UCSD-AML1 (cell line): ENCODE results near the gene TLE3.
A peak's percentile ranks its signal among the peaks of the same experiment; 100 is the strongest.

ENCODE experiments used
- DNase-seq: peaks from one replicate; lab custom pipeline; 2025; ENCODE audit not compliant: unreplicated experiment; lab: John Stamatoyannopoulos, UW

Gene TLE3

GRCh38 chr15:70032509-70032908 lies 65.2 kb downstream of the TLE3 start:
- no peak for DNase-seq

GRCh38 chr15:70031713-70032112 lies 66.0 kb downstream of the TLE3 start:
- DNase-seq = no peak

- no peak for DNase-seq
Measured at GRCh38 chr15:70031261-70031660, 66.5 kb downstream of the TLE3 start.

GRCh38 chr15:70030851-70031250 lies 66.9 kb downstream of the TLE3 start:
- no peak for DNase-seq

- no peak for DNase-seq
Measured at GRCh38 chr15:70029297-70029701, 68.4 kb downstream of the TLE3 start.

GRCh38 chr15:70027518-70027917 lies 70.2 kb downstream of the TLE3 start:
- no peak for DNase-seq

- no peak for DNase-seq
Measured at GRCh38 chr15:70026991-70027390, 70.7 kb downstream of the TLE3 start.

- DNase-seq = no peak
Measured at GRCh38 chr15:70025413-70026296, 72.1 kb downstream of the TLE3 start.

- DNase-seq = no peak
Measured at GRCh38 chr15:70024521-70024920, 73.2 kb downstream of the TLE3 start.

GRCh38 chr15:70023769-70024491 lies 73.8 kb downstream of the TLE3 start:
- no peak for DNase-seq

GRCh38 chr15:70023064-70023768 lies 74.5 kb downstream of the TLE3 start:
- no peak for DNase-seq

- no peak for DNase-seq
Measured at GRCh38 chr15:70020229-70020628, 77.5 kb downstream of the TLE3 start.

GRCh38 chr15:70018646-70019600 lies 78.8 kb downstream of the TLE3 start:
- no peak for DNase-seq

- DNase-seq = no peak
Measured at GRCh38 chr15:70017801-70018200, 79.9 kb downstream of the TLE3 start.

- no peak for DNase-seq
Measured at GRCh38 chr15:70017025-70017424, 80.7 kb downstream of the TLE3 start.

- DNase-seq = no peak
Measured at GRCh38 chr15:70016511-70016994, 81.2 kb downstream of the TLE3 start.

GRCh38 chr15:70014860-70015490 lies 82.7 kb downstream of the TLE3 start:
- peak; percentile 30 for DNase-seq

GRCh38 chr15:70014331-70014730 lies 83.4 kb downstream of the TLE3 start:
- no peak for DNase-seq

- DNase-seq = no peak
Measured at GRCh38 chr15:70013656-70014313, 83.9 kb downstream of the TLE3 start.
